Measurements from ENCODE around the gene KRTAP1-3.
"Not testable (repeated sequence)": the region's sequence is repeated elsewhere in the genome, so short reads cannot be mapped to it uniquely, and the experiment has no call there.

Gene KRTAP1-3

GRCh38 chr17:41054025-41054424 lies 19.4 kb upstream of the KRTAP1-3 start:
- DNase-seq: no peak

- no peak for DNase-seq
These were observed 17.9 kb upstream of the KRTAP1-3 start for GRCh38 chr17:41052566-41052965.

GRCh38 chr17:41049110-41049509 lies 14.4 kb upstream of the KRTAP1-3 start:
- no peak for DNase-seq

- no peak for DNase-seq
These were observed 13.8 kb upstream of the KRTAP1-3 start for GRCh38 chr17:41048441-41048840.

- not testable (repeated sequence) for DNase-seq
These were observed 12.2 kb upstream of the KRTAP1-3 start, which contains the start of gene KRTAP2-1 for GRCh38 chr17:41046735-41047465. Gene KRTAP2-1, minus strand, starts transcription at chr17:41047316. Its CDS starts 49 bp downstream, at chr17:41047267.

GRCh38 chr17:41042953-41043352 lies 8.3 kb upstream of the KRTAP1-3 start:
- no peak for DNase-seq

GRCh38 chr17:41040783-41041571 lies 6.3 kb upstream of the KRTAP1-3 start, which contains the start of gene KRTAP1-1:
Gene KRTAP1-1, minus strand, starts transcription at chr17:41041450. Its CDS starts 53 bp downstream, at chr17:41041397.
- DNase-seq: not testable (repeated sequence)

- no peak for DNase-seq
These were observed 3.2 kb upstream of the KRTAP1-3 start for GRCh38 chr17:41037853-41038350.

GRCh38 chr17:41029633-41030245 lies 4.9 kb downstream of the KRTAP1-3 start, which contains the start of gene KRTAP1-4:
Gene KRTAP1-4, minus strand, starts transcription at chr17:41030195. Its CDS starts 117 bp downstream, at chr17:41030078.
- DNase-seq: no peak

GRCh38 chr17:41026715-41027471 lies 7.8 kb downstream of the KRTAP1-3 start, which contains the start of gene KRTAP1-5:
Gene KRTAP1-5, minus strand, starts transcription at chr17:41027208. Its CDS starts 53 bp downstream, at chr17:41027155.
- DNase-seq: no peak

GRCh38 chr17:41024697-41025096 lies 10.0 kb downstream of the KRTAP1-3 start:
- no peak for DNase-seq

GRCh38 chr17:41020336-41020735 lies 14.3 kb downstream of the KRTAP1-3 start:
- no peak for DNase-seq

GRCh38 chr17:41019415-41019814 lies 15.3 kb downstream of the KRTAP1-3 start:
- DNase-seq: no peak

- DNase-seq: no peak
These were observed 16.1 kb downstream of the KRTAP1-3 start for GRCh38 chr17:41018541-41018940.

GRCh38 chr17:41016578-41017215 lies 18.0 kb downstream of the KRTAP1-3 start:
- DNase-seq: no peak

- DNase-seq: no peak
These were observed 19.2 kb downstream of the KRTAP1-3 start for GRCh38 chr17:41015454-41015853.

GRCh38 chr17:41013606-41014005 lies 21.1 kb downstream of the KRTAP1-3 start:
- DNase-seq: no peak

GRCh38 chr17:41013181-41013580 lies 21.5 kb downstream of the KRTAP1-3 start:
- no peak for DNase-seq

GRCh38 chr17:41012326-41013120 lies 22.2 kb downstream of the KRTAP1-3 start:
- DNase-seq: no peak

- DNase-seq: no peak
These were observed 24.2 kb downstream of the KRTAP1-3 start for GRCh38 chr17:41010441-41010840.

- DNase-seq: no peak
These were observed 24.7 kb downstream of the KRTAP1-3 start for GRCh38 chr17:41009936-41010335.
